NCI-H2196 (cell line): ENCODE data around the gene PDP2.
"Not testable (repeated sequence)": the region's sequence is repeated elsewhere in the genome, so short reads cannot be mapped to it uniquely, and the experiment has no call there.

Source experiments
- DNase-seq: peaks from one replicate; lab custom pipeline; 2025; ENCODE audit not compliant: unreplicated experiment; lab: John Stamatoyannopoulos, UW

The PDP2 gene

GRCh38 chr16:66919569-66920298 is 39.4 kb downstream of the PDP2 start:
- DNase-seq: no peak

GRCh38 chr16:66920299-66920590 is 39.9 kb downstream of the PDP2 start:
- no peak for DNase-seq

- DNase-seq: no peak
Measured at GRCh38 chr16:66920924-66921680, 40.8 kb downstream of the PDP2 start.

GRCh38 chr16:66921729-66922450 is 41.6 kb downstream of the PDP2 start:
- no peak for DNase-seq

GRCh38 chr16:66923247-66923731 is 43.0 kb downstream of the PDP2 start:
- peak; percentile 45 for DNase-seq

- peak; percentile 48 for DNase-seq
Measured at GRCh38 chr16:66923866-66924265, 43.6 kb downstream of the PDP2 start.

- no peak for DNase-seq
Measured at GRCh38 chr16:66924527-66925321, 44.4 kb downstream of the PDP2 start.

- DNase-seq: no peak
Measured at GRCh38 chr16:66925322-66925840, 45.1 kb downstream of the PDP2 start, which contains the start of gene RRAD. Gene RRAD, minus strand, starts transcription at chr16:66925535. Its CDS starts 356 bp downstream, at chr16:66925179.

GRCh38 chr16:66926171-66926947 is 46.0 kb downstream of the PDP2 start:
- no peak for DNase-seq

- peak; percentile 54 for DNase-seq
Measured at GRCh38 chr16:66926961-66927436, 46.7 kb downstream of the PDP2 start.

- peak; percentile 35 for DNase-seq
Measured at GRCh38 chr16:66927918-66928649, 47.8 kb downstream of the PDP2 start.

GRCh38 chr16:66928702-66929388 is 48.5 kb downstream of the PDP2 start:
- DNase-seq: no peak

- peak; percentile 63 for DNase-seq
Measured at GRCh38 chr16:66930189-66930588, 49.9 kb downstream of the PDP2 start.

- no peak for DNase-seq
Measured at GRCh38 chr16:66931665-66932064, 51.4 kb downstream of the PDP2 start.

GRCh38 chr16:66932076-66932475 is 51.8 kb downstream of the PDP2 start:
- no peak for DNase-seq

- no peak for DNase-seq
Measured at GRCh38 chr16:66933776-66934137, 53.4 kb downstream of the PDP2 start.

- peak; percentile 67 for DNase-seq
Measured at GRCh38 chr16:66934138-66934838, 54.0 kb downstream of the PDP2 start, which contains the start of gene CIAO2B. Gene CIAO2B, minus strand, starts transcription at chr16:66934402. Its CDS starts 38 bp downstream, at chr16:66934364.

GRCh38 chr16:66934839-66935313 is 54.6 kb downstream of the PDP2 start:
- not testable (repeated sequence) for DNase-seq
